Sigmoid colon (tissue), 4 donors: Measurements from ENCODE around the gene CBFA2T2.

Experiments used
- CTCF ChIP-seq, 4 experiments: fragments of 450-650 bp in 3 of 4; fragments of 200-600 bp in 1 of 4; IDR thresholded peaks; one replicate each; pipeline ENCODE4 v1.5.1; 2016 to 2019; ENCODE audit warnings: antibody characterized with exemption in 4 of 4, mild to moderate bottlenecking in 3 of 4, moderate library complexity in 2 of 4
- EP300 ChIP-seq, 4 donors: sonication (generic); formaldehyde crosslinking; IDR thresholded peaks; one replicate each; pipeline ENCODE4 v1.6.1; 2017; ENCODE audit warnings: antibody characterized with exemption in 4 of 4
- POLR2A ChIP-seq, 2 donors: fragments of 450-650 bp; IDR thresholded peaks; one replicate each; pipeline ENCODE4 v1.6.1; 2016; ENCODE audit warnings: antibody characterized with exemption in 2 of 2, mild to moderate bottlenecking in 2 of 2, moderate library complexity in 2 of 2

DNA sequence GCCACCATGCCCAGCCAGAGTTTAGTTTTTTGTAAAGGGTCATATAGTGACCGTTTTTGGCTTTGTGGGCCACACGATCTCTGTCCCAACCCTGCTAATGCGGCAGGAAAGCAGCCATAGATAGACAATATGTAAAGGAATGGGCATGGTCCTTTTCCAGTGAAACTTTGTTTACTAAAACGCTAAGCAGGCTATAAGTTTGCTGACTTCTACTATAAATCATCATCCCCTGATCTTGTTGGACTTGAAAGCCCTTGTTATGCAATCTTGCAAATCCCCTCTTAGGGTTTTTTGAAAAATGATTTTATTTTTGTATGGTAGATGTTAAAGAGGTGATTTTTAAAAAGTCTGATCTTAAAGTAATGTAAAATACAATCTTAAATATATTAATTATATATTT lies 63.6 kb downstream of the CBFA2T2 start:
- TF ChIP-seq CTCF (IDR thresholded peaks at IDR 0.05), result no peak
- no peak for TF ChIP-seq POLR2A (IDR thresholded peaks at IDR 0.05)
- TF ChIP-seq EP300 (IDR thresholded peaks at IDR 0.05), result no peak
